Embryonic facial prominence (tissue), 1 donor: ENCODE data around the gene XBP1.
"Not testable (repeated sequence)": the region's sequence is repeated elsewhere in the genome, so short reads cannot be mapped to it uniquely, and the experiment has no call there.

Experiments used
- DNase-seq: peaks from one replicate; pipeline ENCODE4 v3.0.0-alpha.2; 2016; ENCODE audit errors: extremely low spot score

XBP1 gene

DNA sequence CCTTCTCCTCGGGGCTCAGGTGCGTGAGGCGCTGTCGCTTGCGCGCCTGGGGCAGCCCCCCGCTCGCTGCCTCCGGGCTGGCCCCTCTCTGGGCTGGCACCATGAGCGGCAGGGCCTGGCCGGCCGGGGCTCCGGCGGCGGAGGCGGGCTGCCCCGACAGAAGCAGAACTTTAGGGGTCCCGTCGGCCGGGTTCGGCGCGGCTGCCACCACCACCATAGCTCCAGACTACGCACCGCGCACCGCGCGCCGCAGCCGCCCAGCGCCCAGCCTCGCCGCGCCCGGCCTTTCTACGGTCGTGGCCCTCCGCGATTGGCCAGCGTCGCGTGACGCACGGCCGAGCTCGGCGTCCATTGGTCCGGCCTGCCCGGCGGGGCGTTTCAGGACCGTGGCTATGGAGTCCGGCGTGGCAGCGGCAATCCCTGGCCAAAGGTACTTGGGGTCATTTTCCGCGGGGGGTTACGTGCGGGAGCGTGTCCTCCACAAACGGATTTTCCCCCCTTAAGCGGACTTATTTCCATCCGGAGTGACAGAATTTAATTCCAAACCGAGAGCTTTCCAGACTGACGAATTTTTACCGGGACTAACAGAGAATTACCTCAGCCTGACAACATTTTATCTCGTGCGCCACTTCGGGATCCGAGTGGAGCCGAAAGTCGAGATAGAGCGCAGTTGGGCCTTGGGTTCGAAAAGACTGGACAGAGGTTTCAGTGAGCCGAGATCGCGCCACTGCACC lies at the start of gene XBP1:
Gene XBP1 (minus strand): TSS at position 262 of the 734 bp plus-strand sequence.
- peak; percentile 83 for DNase-seq

DNA sequence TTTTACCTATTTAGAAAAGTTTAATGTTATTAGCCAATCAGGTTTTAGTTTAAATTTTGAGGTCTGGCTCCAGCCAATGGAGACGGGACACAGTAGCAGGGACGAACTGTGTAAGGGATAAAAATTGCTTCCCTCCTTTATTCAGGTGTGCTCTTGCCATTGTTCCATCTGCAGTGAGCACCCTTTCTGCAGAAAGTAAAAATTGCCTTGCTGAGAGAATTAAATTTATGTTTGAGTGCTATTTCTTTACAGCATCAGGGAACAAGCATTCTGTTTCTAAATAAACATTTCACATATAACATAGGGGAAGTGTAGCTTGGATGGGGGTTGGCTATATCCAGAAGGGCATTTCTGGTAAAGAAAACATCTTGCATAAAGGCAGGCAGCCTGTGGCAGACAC lies 46.6 kb upstream of the XBP1 start:
- DNase-seq: no peak

DNA sequence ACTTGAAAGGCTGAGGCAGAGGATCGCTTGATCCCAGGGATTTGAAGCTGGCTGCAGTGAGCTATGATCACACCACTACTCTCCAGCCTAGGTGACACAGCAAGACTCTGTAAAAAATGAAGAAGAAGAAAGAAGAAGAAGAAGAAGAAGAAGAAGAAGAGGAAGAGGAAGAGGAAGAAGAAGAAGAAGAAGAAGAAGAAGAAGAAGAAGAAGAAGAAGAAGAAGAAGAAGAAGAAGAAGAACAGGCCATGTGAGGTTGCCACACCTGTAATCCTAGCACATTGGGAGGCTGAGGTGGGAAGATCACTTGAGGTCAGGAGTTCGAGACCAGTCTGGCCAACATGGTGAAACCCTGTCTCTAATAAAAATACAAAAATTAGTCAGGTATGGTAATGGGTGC lies 43.9 kb upstream of the XBP1 start:
- DNase-seq: not testable (repeated sequence)

DNA sequence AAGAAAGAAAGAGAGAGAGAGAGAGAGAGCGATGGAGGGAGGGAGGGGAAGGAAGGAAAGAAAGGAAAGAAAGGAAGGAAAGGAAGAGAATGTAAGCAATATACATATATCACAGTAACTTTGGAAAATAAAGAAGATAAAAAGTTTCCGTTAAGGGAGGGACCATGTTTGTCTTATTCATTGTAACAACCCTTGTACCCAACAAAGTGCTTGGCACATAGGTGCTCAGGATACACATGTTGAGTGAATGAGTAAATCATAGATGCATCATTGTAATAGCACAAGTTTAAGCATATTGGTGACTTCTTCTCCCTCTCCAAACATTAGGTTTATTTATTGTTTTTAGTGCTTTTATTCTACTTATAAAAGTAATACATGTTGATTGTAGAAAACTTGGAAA lies 43.3 kb upstream of the XBP1 start:
- no peak for DNase-seq

DNA sequence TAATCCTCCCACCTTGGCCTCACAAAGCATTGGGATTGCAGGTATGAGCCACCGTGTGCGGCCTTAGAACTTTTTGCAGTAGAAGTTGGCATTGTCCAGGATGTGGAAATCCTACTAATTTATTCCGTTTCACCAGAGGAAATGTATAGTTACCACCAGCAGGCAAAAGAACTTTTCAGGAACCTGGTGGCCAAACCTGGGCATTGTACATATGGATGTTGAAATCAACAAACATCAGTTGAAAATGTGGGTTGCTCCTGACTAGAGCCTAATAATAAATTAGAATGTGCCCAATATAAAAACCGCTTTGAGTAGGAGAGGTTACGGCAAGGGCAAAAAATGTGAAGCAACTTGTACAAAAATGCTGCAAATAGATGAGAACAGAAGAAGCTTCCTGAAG lies 40.7 kb upstream of the XBP1 start:
- no peak for DNase-seq

DNA sequence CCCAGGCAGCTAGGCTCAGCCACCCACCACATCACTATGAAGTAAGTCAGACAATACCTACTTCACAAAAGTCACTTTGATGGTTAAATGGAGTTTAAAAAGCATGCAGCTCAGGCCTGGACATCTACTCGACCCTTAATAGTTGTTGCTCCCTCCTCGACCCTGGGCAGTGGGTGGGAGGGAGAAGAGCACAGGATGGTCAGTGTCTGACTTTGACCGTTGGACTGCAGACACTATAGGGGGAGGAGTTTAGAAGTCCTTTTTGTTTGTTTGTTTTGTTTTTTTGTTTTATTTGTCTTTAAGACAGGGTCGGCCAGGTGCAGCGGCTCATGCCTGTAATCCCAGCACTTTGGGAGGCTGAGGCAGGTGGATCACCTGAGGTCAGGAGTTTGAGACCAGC lies 38.6 kb upstream of the XBP1 start:
- no peak for DNase-seq

DNA sequence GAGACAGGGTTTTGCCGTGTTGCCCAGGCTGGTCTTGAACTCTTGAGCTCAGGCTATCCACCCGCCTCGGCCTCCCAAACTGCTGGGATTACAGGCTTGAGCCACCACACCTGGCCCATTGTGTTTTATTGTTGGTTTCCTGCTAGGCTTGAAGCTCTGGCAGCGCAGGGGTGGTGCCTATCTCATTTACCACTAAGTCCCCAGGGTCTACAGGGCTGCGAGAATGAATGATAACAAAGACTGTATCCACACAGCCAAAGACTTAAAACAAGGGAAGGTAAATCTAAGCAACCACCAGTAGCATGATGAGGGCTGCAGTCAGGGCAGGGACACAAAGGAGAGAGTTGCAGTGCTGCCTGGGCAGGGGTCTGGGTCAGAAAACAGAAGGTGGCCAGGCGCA lies 37.3 kb upstream of the XBP1 start:
- DNase-seq: no peak

DNA sequence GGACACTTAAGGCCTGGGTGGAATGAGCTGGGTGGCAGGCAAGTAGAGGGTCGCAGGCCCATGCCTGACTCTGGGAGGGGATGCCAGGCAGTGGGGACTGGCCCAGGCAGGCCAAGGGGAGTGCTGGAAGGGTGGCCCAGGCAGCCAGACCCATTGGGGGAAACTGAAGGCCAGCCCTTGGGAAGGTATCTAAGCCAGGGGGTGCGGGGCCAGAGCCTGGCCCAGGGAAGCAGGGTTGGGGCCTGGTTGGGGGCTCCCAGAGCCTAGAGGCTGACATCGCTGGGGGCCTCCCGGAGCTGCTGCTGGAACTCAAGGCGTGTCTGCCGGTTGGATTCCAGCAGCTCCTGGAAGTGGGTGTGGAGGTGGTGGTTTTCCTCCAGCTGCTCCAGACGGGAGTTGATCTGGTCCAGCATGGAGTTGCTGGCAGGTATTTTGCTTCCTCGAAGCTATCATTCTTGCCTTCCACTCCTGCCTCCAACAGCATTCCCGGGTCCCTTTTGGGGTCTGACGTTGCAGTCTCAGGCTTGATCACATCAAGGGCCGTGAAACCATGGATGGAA lies 35.3 kb upstream of the XBP1 start:
- DNase-seq: no peak

DNA sequence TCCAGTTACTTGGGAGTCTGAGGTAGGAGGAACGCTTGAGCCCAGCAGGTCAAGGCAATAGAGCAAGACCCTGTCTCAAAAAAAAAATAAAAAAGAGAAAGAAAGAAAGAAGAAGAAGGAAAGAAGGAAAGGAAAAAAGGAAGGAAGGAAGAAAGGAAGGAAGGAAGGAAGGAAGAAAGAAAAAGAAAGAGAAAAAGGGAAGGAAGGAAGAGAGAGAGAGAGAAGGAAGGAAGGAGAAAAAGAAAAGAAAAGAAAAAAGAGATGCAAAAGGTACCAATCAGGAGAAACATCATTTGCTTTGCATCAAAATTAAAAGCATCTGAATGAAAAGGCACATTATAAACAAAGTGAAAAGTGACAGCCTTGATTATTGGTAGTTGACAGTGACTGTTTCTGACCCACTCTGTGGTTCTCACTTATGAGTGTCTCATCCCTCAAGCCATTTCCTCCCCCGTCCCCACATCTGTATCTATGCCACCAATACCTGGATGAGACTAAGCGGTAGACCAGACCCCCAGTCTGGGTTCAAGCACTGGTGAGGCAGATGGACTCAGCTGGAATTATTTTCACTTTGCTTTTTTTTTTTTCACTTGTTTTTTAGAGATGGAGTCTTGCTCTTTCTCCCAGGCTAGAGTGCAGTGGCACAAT lies 33.0 kb upstream of the XBP1 start:
- DNase-seq: no peak

DNA sequence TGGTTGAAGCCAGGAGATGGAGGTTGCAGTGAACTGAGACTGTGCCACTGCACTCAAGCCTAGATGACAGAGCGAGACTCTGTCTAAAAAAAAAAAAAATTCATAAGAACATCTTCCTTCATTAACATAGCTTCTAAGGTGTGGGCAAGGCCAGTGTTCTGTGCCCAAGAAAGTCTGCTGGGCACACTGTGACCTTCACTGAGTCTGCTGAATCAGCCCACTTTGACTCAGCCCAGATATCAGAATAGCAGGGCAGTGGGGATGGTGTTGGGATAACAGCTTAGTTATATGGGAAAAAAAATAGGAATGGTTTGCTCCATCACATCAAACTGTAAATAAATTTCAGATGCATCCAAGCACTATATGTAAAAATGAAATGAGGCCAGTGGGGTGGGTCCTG lies 32.4 kb upstream of the XBP1 start:
- DNase-seq: no peak

DNA sequence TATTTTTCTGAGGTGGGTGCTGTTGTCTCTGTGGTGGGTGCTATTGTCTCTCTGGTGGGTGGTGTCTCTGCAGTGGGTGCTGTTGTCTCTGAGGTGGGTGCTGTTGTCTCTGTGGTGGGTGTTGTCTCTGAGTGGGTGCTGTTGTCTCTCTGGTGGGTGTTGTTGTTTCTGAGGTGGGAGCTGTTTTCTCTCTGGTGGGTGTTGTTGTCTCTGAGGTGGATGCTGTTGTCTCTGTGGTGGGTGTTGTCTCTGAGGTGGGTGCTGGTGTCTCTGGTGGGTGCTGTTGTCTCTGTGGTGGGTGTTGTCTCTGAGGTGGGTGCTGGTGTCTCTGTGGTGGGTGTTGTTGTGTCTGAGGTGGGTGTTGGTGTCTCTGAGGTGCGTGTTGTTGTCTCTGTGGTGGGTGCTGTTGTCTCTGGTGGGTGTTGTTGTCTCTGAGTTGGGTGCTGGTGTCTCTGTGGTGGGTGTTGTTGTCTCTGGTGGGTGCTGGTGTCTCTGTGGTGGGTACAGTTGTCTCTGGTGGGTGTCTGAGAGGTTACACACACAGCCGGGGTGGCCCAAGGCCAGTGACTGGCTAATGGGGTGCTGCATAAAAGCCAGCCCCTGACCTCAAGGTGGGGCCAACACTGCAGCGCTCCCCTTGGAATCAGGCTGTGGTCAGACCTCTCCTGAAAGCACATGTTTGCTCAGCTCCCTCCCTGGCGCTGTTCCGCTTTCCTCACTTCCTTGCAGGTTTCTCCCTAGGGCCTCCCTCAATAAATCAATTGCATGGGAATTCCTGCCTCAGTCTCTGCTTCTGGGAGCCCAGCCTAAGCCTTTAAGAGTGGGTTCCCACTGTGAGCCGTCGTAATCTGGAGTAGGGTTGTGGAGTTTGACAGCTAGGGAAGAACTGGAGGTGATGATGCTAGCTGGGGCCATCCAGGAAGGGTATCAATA lies 31.0 kb upstream of the XBP1 start:
- no peak for DNase-seq

DNA sequence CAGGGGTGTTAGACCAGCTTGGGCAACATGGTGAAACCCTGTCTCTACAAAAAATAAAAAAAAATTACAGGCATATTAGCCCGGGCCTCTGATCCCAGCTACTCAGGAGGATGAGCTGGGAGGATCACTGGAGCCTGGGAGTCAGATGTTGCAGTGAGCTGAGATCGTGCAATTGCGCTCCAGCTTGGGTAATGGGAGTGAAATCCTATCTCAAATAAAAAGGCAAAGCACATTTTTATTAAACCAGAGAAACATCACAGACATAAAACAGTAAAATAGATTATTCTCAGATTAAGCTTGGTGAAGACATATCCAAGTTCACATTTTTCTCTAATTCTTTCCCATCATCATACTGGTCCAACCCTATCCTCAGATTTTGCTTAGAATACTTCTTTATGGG lies 30.1 kb upstream of the XBP1 start:
- no peak for DNase-seq

DNA sequence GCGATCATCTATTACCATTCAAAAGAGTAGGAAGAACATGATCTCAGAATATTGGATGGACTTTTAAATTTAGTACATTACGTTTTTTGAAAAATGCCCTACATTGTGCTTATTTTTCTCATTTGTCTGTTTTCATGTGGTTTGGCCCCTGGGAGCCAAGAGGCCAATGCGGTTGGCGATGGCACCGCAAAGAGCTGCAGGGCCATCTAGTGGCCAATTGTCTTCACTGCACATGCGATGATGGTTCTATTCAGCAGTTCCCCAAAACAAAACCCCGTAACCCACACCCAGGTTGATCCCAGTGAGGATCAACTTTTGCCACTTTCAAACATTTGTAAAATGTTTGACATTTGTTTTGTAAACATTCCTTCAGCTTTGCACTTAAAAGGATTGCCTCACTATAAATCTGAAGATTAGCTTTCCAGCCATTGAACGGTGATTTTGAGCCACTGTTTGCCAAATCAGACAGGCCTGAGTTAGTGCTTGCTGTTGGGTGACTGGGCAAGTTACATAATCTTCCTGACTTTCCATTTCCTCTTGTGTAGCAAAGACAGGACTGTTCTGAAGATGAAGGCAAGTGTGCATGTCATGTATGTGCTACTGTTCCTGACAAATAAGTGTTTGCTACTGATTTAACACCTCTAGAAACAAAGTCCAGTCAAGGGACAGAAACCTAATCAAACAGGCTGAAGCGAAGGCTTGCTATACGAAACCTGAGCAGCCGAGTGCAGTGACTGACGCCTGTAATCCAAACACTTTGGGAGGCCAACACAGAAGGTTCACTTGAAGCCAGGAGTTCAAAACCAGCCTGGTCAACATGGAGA lies 29.2 kb upstream of the XBP1 start:
- no peak for DNase-seq

DNA sequence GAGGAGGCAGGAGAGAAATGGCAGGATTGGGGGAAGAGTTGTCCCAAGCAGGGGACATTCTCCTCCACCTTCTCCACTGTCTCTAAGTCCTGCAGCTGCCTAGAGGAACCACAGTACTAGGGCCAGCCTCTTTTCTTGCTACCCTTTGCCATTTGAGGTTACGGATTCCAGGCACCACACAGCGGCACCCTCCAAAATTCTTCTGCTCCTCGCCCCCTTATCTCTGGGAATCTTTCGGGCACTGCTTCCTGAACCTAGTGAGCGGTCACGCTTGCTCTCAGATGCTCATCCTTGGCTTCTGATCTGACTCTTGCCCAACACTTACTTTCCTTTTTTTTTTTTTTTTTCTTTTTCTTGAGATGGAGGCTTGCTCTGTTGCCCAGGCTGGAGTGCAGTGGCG lies 26.6 kb upstream of the XBP1 start:
- no peak for DNase-seq

DNA sequence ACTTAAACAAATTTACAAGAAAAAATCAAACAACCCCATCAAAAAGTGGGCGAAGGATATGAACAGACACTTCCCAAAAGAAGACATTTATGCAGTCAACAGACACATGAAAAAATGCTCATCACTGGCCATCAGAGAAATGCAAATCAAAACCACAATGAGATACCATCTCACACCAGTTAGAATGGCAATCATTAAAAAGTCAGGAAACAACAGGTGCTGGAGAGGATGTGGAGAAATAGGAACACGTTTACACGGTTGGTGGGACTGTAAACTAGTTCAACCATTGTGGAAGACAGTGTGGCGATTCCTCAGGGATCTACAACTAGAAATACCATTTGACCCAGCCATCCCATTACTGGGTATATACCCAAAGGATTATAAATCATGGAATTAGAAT lies 26.1 kb upstream of the XBP1 start:
- not testable (repeated sequence) for DNase-seq

DNA sequence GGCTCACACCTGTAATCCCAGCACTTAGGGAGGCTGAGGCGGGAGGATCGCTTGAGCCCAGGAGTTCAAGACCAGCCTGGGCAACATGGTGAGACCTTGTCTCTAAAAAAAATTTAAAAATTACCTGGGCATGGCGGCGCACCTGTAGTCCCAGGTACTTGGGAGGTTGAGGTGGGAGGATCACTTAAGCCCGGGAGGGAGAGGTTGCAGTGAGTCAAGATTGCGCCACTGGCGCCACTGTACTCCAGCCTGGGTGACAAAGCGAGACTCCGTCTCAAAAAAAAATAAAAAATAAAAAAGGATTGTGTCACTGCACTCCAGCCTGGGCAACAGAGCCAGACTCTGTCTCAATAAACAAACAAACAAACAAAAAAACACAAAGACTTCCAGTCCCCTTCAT lies 24.1 kb upstream of the XBP1 start:
- not testable (repeated sequence) for DNase-seq

DNA sequence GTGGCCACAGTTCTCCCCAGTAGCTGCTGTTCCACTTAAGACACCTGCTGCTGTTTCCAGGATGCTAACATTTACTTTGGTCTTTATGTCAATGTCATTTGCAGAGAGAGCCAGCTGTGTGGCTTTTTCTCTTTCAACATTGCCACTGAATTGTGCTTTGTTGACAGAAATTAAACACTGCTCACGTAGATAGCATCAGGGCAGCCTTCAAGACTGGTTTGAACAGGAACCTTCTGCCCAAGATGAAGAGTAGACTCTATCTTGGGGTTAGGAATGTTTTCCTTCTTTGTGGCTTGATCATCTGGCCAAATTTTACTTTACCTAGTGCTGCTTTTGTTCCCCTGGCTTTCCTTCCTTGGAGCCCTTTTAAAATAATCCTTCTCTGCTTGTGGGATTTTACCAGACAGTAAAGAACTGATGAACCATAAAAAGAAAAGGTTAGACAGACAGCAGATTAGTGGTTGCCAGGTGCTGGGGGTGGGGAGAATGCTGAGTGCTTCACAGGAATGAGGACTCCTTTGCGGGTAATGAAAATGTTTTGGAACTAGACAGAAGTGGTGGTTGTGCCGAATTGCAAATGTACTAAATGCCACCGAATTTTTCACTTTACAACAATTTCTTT lies 22.7 kb upstream of the XBP1 start:
- DNase-seq: no peak

DNA sequence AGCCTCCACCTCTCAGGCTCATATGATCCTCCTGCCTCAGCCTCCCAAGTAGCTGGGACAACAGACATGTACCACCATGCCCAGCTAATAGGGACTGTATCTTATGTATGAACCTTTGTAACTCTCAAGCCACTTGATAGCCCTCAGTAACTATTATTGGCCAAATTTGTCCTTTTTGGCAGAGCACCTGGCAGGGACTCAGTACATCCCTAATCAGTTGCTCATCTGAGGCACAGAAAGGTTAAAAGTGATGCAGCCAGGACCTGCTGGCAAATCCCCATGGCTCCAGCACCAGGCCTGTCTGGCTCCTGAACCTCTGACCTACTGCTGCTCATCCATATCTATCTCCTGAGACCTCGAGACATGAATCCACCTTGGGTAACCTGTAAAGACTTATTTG lies 21.1 kb upstream of the XBP1 start:
- DNase-seq: no peak

DNA sequence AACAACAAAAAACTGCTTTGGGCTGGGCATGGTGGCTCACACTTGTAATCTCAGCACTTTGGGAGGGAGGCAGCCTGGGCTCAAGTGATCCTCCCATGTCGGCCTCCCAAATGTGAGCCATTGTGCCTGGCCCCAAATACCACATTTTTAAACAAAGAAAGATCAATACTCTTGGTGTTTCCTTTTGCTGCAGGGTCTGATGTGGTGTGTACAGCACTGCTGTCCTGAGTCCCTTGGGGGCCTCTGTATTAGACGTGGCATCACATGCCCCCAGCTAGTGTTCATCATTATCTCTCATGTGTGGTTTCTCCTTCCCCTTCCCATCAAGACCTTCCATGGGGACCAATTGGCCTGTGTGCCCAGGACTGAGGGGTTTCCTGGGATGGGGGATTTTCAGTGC lies 20.5 kb upstream of the XBP1 start:
- DNase-seq: no peak

DNA sequence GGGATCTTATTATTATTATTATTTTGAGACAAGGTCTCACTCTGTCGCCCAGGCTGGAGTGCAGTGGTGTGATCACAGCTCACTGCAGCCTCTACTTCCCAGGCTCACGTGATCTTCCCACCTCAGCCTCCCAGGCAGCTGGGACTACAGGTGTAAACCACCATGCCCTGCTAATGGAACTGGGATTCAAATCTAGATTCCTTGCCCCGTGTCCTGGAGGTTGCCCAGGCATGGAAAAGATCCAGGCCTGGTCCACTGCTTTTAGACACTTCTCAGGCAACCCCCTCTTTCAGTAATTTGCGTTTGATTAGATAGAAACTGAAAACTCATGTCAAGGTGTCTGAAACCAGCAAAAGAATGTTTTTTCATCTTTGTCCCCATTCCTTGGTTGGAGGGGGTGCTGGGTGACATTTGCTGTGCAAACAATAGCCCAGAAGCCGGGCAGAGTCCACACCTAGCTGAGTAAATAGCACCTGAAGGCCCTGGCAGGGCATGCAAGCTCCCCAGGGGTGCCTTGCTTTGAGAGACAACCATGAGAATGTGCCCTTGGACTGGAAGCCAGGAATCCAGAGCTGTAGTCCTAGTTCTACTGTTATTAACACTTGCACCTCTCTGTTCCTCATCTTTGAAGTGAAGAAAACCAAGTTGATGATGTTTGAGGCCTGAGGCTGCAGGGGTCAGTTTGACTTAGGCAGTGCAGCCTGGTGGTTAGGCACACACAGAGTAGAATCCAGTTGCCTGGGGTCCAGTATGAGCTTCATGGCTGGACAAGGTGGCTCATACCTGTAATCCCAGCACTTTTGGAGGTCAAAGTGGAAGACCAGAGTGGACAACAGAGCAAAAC lies 19.1 kb upstream of the XBP1 start:
- no peak for DNase-seq
